H1 (cell line): ENCODE data around the gene COMT. TPM values are rescaled to one million over a fixed set of nuclear protein-coding genes. Genes with fewer than 3 reads are reported as not detected.
A peak's percentile ranks its signal among the peaks of the same experiment; 100 is the strongest.

Source experiments
- CTCF ChIA-PET: fragments of 300-600 bp; sonication (Branson Sonifier 250); formaldehyde crosslinking; loops from one replicate; lab custom pipeline; 2021; ENCODE audit not compliant: partially characterized antibody; lab: Charles Lee
- POLR2A ChIA-PET: fragments of 300-600 bp; sonication (Branson Sonifier 250); formaldehyde crosslinking; loops from one replicate; lab custom pipeline; 2021; ENCODE audit warnings: inconsistent platforms; ENCODE audit not compliant: partially characterized antibody; lab: Charles Lee
- DNase-seq, 2 experiments: peaks; one replicate each; pipeline versions ENCODE4 v3.0.0 to v3.0.0-alpha.2; 2010 to 2022; ENCODE audit warnings: low spot score in 2 of 2, low read depth in 1 of 2, mixed read lengths in 1 of 2
- FAIRE-seq: peaks from 2 replicates; lab custom pipeline; 2011; peaks lifted over from hg19 to GRCh38; lab: Jason Lieb, UNC
- H2AFZ ChIP-seq: 2 replicates; pipeline ENCODE4 v1.8.1; 2012; ENCODE audit warnings: low read length, inconsistent platforms
- H2AK5ac ChIP-seq: 2 replicates; pipeline ENCODE4 v1.6.1; 2013; ENCODE audit warnings: low read depth, low read length
- H2BK120ac ChIP-seq: replicated peaks from 2 replicates; pipeline ENCODE3; 2013; ENCODE audit warnings: low read depth, low read length, inconsistent platforms
- H2BK12ac ChIP-seq: 2 replicates; pipeline ENCODE4 v1.6.1; 2013; ENCODE audit warnings: low read depth, low read length
- H2BK15ac ChIP-seq: 2 replicates; pipeline ENCODE4 v1.6.1; 2013; ENCODE audit warnings: low read length
- H2BK20ac ChIP-seq: 2 replicates; pipeline ENCODE4 v1.6.1; 2013; ENCODE audit warnings: low read length
- H2BK5ac ChIP-seq: 2 replicates; pipeline ENCODE4 v1.6.1; 2013; ENCODE audit warnings: low read depth, low read length
- H3K14ac ChIP-seq: 2 replicates; pipeline ENCODE4 v1.6.1; 2013; ENCODE audit warnings: inconsistent platforms; ENCODE audit not compliant: insufficient read length
- H3K18ac ChIP-seq: 2 replicates; pipeline ENCODE4 v1.6.1; 2013; ENCODE audit warnings: low read length; ENCODE audit errors: extremely low read depth
- H3K23ac ChIP-seq: 2 replicates; pipeline ENCODE4 v1.6.1; 2013; ENCODE audit warnings: inconsistent platforms; ENCODE audit not compliant: insufficient read length
- H3K23me2 ChIP-seq: 2 replicates; pipeline ENCODE4 v1.6.1; 2013; ENCODE audit warnings: low read depth, low read length
- H3K27ac ChIP-seq: 2 replicates; pipeline ENCODE4 v1.6.1; 2011; ENCODE audit warnings: low read depth, low read length, inconsistent platforms
- H3K27me3 ChIP-seq, 4 experiments: replicated peaks in 1 of 4; 1 replicate in 1 of 4; 2 replicates in 3 of 4; pipeline versions ENCODE4 v1.6.1 to v1.8.1; 2011 to 2013; ENCODE audit warnings: low read length in 3 of 4, mild to moderate bottlenecking in 3 of 4, inconsistent platforms in 2 of 4, mixed read lengths in 2 of 4, moderate library complexity in 1 of 4; ENCODE audit not compliant: control insufficient read depth in 3 of 4, insufficient read depth in 3 of 4; ENCODE audit errors: extremely low read depth in 1 of 4
- H3K36me3 ChIP-seq, 4 experiments: 2 replicates each; pipeline versions ENCODE4 v1.6.1 to v1.8.1; 2011 to 2013; ENCODE audit warnings: mild to moderate bottlenecking in 4 of 4, low read length in 3 of 4, moderate library complexity in 2 of 4, control low read depth in 1 of 4, inconsistent platforms in 1 of 4; ENCODE audit not compliant: insufficient read depth in 4 of 4, control insufficient read depth in 2 of 4
- H3K4ac ChIP-seq: replicated peaks from 2 replicates; pipeline ENCODE3; 2013; ENCODE audit warnings: low read length, low read depth, mixed read lengths, inconsistent platforms; ENCODE audit not compliant: insufficient read length
- H3K4me1 ChIP-seq, 4 experiments: replicated peaks in 1 of 4; 1 replicate in 1 of 4; 2 replicates in 3 of 4; pipeline versions ENCODE4 v1.6.1 to v1.8.1; 2011 to 2013; ENCODE audit warnings: low read length in 3 of 4, inconsistent platforms in 2 of 4, mixed read lengths in 1 of 4; ENCODE audit not compliant: insufficient read depth in 4 of 4, control insufficient read depth in 3 of 4
- H3K4me2 ChIP-seq, 2 experiments: 2 replicates each; pipeline versions ENCODE4 v1.6.1 to v1.8.1; 2011 to 2013; ENCODE audit warnings: low read depth in 2 of 2, low read length in 2 of 2, control low read depth in 1 of 2, inconsistent platforms in 1 of 2, mild to moderate bottlenecking in 1 of 2; ENCODE audit not compliant: insufficient read depth in 1 of 2
- H3K4me3 ChIP-seq, 4 experiments: fragments of 200-600, 300-600 bp in 1 of 4; sonication (generic), shearing (Covaris generic), sonication (Bioruptor Twin) in 1 of 4; 2 replicates each; pipeline versions ENCODE4 v1.5.1 to v1.8.1; 2011 to 2016; ENCODE audit warnings: low read length in 4 of 4, low read depth in 3 of 4, control low read depth in 2 of 4, inconsistent platforms in 2 of 4, mild to moderate bottlenecking in 2 of 4, mixed read lengths in 1 of 4, moderate library complexity in 1 of 4; ENCODE audit not compliant: insufficient read depth in 2 of 4; ENCODE audit errors: extremely low read depth in 1 of 4
- H3K56ac ChIP-seq: replicated peaks from 2 replicates; pipeline ENCODE3; 2013; ENCODE audit warnings: low read depth, mild to moderate bottlenecking, mixed read lengths, low read length, inconsistent platforms; ENCODE audit not compliant: insufficient read length
- H3K79me1 ChIP-seq: 2 replicates; pipeline ENCODE4 v1.6.1; 2013; ENCODE audit warnings: low read depth, low read length, control low read depth
- H3K79me2 ChIP-seq, 2 experiments: 2 replicates each; pipeline versions ENCODE4 v1.6.1 to v1.8.1; 2012 to 2013; ENCODE audit warnings: low read length in 2 of 2, mild to moderate bottlenecking in 2 of 2, inconsistent platforms in 1 of 2; ENCODE audit not compliant: insufficient read depth in 2 of 2, control insufficient read depth in 1 of 2
- H3K9ac ChIP-seq, 4 experiments: replicated peaks in 1 of 4; 1 replicate in 1 of 4; 2 replicates in 3 of 4; pipeline versions ENCODE4 v1.6.1 to v1.8.1; 2011 to 2013; ENCODE audit warnings: low read depth in 3 of 4, low read length in 3 of 4, control low read depth in 2 of 4, mild to moderate bottlenecking in 2 of 4, moderate library complexity in 2 of 4, inconsistent platforms in 1 of 4; ENCODE audit errors: extremely low read depth in 1 of 4
- H3K9me3 ChIP-seq, 2 experiments: 2 replicates each; pipeline versions ENCODE4 v1.6.1 to v1.8.1; 2012 to 2013; ENCODE audit warnings: mild to moderate bottlenecking in 2 of 2, moderate library complexity in 2 of 2, control low read depth in 1 of 2, inconsistent platforms in 1 of 2, low read depth in 1 of 2, low read length in 1 of 2, mixed read lengths in 1 of 2; ENCODE audit not compliant: insufficient read depth in 2 of 2
- H4K20me1 ChIP-seq, 2 experiments: replicated peaks in 1 of 2; 2 replicates each; pipeline versions ENCODE3 to v1.8.1; 2011 to 2013; ENCODE audit warnings: inconsistent platforms in 2 of 2, low read length in 2 of 2, mild to moderate bottlenecking in 1 of 2; ENCODE audit not compliant: insufficient read depth in 2 of 2, control insufficient read depth in 1 of 2
- H4K5ac ChIP-seq: 2 replicates; pipeline ENCODE4 v1.6.1; 2013; ENCODE audit warnings: low read length, low read depth, mixed read lengths, inconsistent platforms; ENCODE audit not compliant: insufficient read length
- H4K8ac ChIP-seq: 2 replicates; pipeline ENCODE4 v1.8.0; 2013; ENCODE audit warnings: mild to moderate bottlenecking, moderate library complexity, low read length, inconsistent platforms; ENCODE audit not compliant: insufficient read depth; ENCODE audit errors: extremely low read depth
- H4K91ac ChIP-seq: replicated peaks from 2 replicates; pipeline ENCODE3; 2013; ENCODE audit warnings: low read length, mixed read lengths, inconsistent platforms; ENCODE audit not compliant: insufficient read length
- BRCA1 ChIP-seq: IDR thresholded peaks from 2 replicates; pipeline ENCODE4 v1.6.1; 2012; ENCODE audit warnings: low read depth, low read length, improper control_type of control experiment
- CBX5 ChIP-seq: fragments of 300-800, 300-1000 bp; sonication (generic); IDR thresholded peaks from 2 replicates; pipeline ENCODE4 v1.7.1; 2016; ENCODE audit warnings: antibody characterized with exemption, low read length, low read depth
- EZH2 ChIP-seq: fragments of 200-600 bp; sonication (generic); IDR thresholded peaks from 2 replicates; pipeline ENCODE4 v1.7.1; 2012; ENCODE audit warnings: low read depth, mild to moderate bottlenecking, moderate library complexity, low read length, inconsistent platforms; ENCODE audit not compliant: severe bottlenecking
- GABPA ChIP-seq: IDR thresholded peaks from 2 replicates; pipeline ENCODE4 v1.6.1; 2011; ENCODE audit warnings: mild to moderate bottlenecking, low read length, moderate library complexity, borderline replicate concordance; ENCODE audit not compliant: insufficient read depth
- HDAC6 ChIP-seq: IDR thresholded peaks from one replicate; pipeline ENCODE4 v1.7.1; 2012; ENCODE audit warnings: low read depth, mild to moderate bottlenecking, inconsistent platforms, low read length, moderate library complexity
- JUND ChIP-seq: IDR thresholded peaks from 2 replicates; pipeline ENCODE4 v1.6.1; 2011; ENCODE audit warnings: mild to moderate bottlenecking, improper control_type of control experiment, low read length
- NRF1 ChIP-seq: IDR thresholded peaks from 2 replicates; pipeline ENCODE4 v1.6.1; 2011; ENCODE audit warnings: mild to moderate bottlenecking, low read depth, low read length, improper control_type of control experiment
- SIN3A ChIP-seq, 2 experiments: IDR thresholded peaks in 1 of 2; conservative IDR thresholded peaks in 1 of 2; 2 replicates each; pipeline ENCODE4 v1.6.1; 2011 to 2012; ENCODE audit warnings: low read length in 2 of 2, improper control_type of control experiment in 1 of 2, low read depth in 1 of 2, mild to moderate bottlenecking in 1 of 2
- SIRT6 ChIP-seq: IDR thresholded peaks from one replicate; pipeline ENCODE4 v1.7.1; 2012; ENCODE audit warnings: low read length, inconsistent platforms
- TCF12 ChIP-seq: IDR thresholded peaks from 2 replicates; pipeline ENCODE4 v1.6.1; 2011; ENCODE audit warnings: low read depth, mild to moderate bottlenecking, low read length
- WGBS, 2 experiments: shearing (Covaris generic) in 1 of 2; methylation state at CpG; one replicate each; pipeline versions ENCODE4 v1.1.6 to v1.1.7; 2013 to 2015; ENCODE audit warnings: low lambda C conversion rate in 2 of 2, mixed read lengths in 2 of 2, inconsistent platforms in 1 of 2, low coverage in 1 of 2, missing lambda C conversion rate in 1 of 2; ENCODE audit not compliant: insufficient replicate concordance in 2 of 2, insufficient coverage in 1 of 2, insufficient read length in 1 of 2; ENCODE audit errors: extremely low coverage in 1 of 2, missing lambda C conversion rate in 1 of 2; 5-methylcytosine and 5-hydroxymethylcytosine counted together
- polyA plus RNA-seq, 7 experiments: library from polyadenylated mRNA; depleted of rRNA in 3 of 7; stranded (reverse) in 5 of 7; unstranded in 2 of 7; fragments of >200 nt in 5 of 7; fragments of 200-250 nt in 2 of 7; gene quantifications; 1 replicate in 5 of 7; 2 replicates in 1 of 7; 4 replicates in 1 of 7; pipeline versions ENCODE4 v1.2.1 to v1.2.3, GENCODE V29; 2011 to 2013; ENCODE audit warnings: missing spikeins in 2 of 7, mixed read lengths in 2 of 7
- total RNA-seq: library from RNA; stranded (reverse); fragmentation: NEBNext Ultra II Directional; extraction: Animal tissue kit (Norgen Biotek cat#: 25700); gene quantifications from 2 replicates; pipeline ENCODE4 v1.2.1, GENCODE V29; 2021

Gene COMT
- total and polyA plus RNA-seq, 2 of the 8 experiments (the other 6 are each of a cell fraction or from before 2014, with no cell fraction given) = 15.2 to 33.7 TPM

DNA sequence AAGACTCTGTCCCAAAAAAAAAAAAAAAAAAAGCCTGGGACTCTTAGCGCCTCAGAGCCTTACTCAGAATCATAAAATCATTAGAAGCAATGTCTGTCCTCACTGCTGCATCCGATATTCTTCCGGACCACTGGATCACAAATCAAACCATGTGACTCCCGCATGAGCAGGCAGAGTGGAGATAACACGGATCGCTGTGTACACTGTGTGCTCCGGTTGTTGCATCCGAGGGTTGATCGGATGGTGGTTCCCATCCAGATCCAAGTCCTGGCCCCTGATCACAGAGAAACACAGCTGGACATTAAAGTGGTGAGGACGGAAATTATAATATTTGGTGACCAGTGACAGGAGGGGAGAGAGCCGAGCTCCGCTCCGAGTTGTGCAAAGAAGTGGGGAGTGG, 9.8 kb downstream of the COMT start:
- H3K23me2 ChIP-seq = no peaks in the 10 kb centered on the region
- no peak overlapping the region for H3K4me2 ChIP-seq
- H3K79me1 ChIP-seq = no peaks in the 10 kb centered on the region
- ChIA-PET POLR2A (no interaction called here), CTCF (interaction anchor here (1.0 to 2.1 kb wide), 6 partner anchors 25 to 221 kb away, joined by 3 to 7 read pairs (median 4); no protein-coding TSS in a partner anchor)
- no peaks in the 10 kb centered on the region; a peak in 1 of 7 replicates for H3K4me1 ChIP-seq
- H2AK5ac ChIP-seq = no peak overlapping the region
- no peak overlapping the region for H2BK5ac ChIP-seq
- FAIRE-seq (no peak), DNase-seq (no peak)
- no peak overlapping the region for H2BK120ac ChIP-seq
- TF ChIP-seq TCF12 (no peak), GABPA (no peak), JUND (no peak), BRCA1 (no peak), NRF1 (no peak), HDAC6 (no peak), SIN3A (conservative IDR thresholded peaks at IDR 0.05 in 1 of 2, IDR thresholded peaks at IDR 0.05 in 1 of 2; ENCODE audit: low read depth in 1 of 2, low read length in 2 of 2) (no peak), EZH2 (no peak), CBX5 (no peak), SIRT6 (no peak)
- no peaks in the 10 kb centered on the region; a peak in 1 of 7 replicates for H3K27me3 ChIP-seq
- no peak overlapping the region for H3K23ac ChIP-seq
- H4K91ac ChIP-seq = no peak overlapping the region
- no peak overlapping the region for H3K9ac ChIP-seq
- peaks cover 1 to 4% of the 10 kb centered on the region in 2 experiments for H4K20me1 ChIP-seq
- H3K27ac ChIP-seq = no peak overlapping the region
- no peaks in the 10 kb centered on the region for H3K79me2 ChIP-seq
- no peak overlapping the region for H3K4ac ChIP-seq
- no peak overlapping the region for H2BK15ac ChIP-seq
- 89% methylated on average over 12 of the region's 13 CpGs; no CpG with 5 or more reads in 1 of the 2 experiments for WGBS, 2 experiments
- no peak overlapping the region for H2AFZ ChIP-seq
- H3K14ac ChIP-seq = no peak overlapping the region
- H3K4me3 ChIP-seq = no peak overlapping the region
- peak overlapping the region; percentile 1; the same call in 1 of the 2 replicates for H2BK12ac ChIP-seq
- H3K18ac ChIP-seq = no peak overlapping the region
- H4K5ac ChIP-seq = no peak overlapping the region
- no peak overlapping the region for H2BK20ac ChIP-seq
- no peaks in the 10 kb centered on the region for H3K36me3 ChIP-seq
- H3K56ac ChIP-seq = no peak overlapping the region
- H4K8ac ChIP-seq = peak overlapping the region; percentile 46; the same call in 1 of the 2 replicates
- no peaks in the 10 kb centered on the region for H3K9me3 ChIP-seq
